Stimulated activated CD4-positive, alpha-beta T cell treated with anti-CD3 and anti-CD28 coated beads, Interleukin-12 subunit alpha, Interleukin-12 subunit beta, amount 100 ng/mL, for 4 hours (primary cell): ENCODE measurements around the gene SNX25.
"Not testable (repeated sequence)": the region's sequence is repeated elsewhere in the genome, so short reads cannot be mapped to it uniquely, and the experiment has no call there.

Experiments
- DNase-seq: peaks from one replicate; pipeline ENCODE4 v3.0.0-alpha.2; 2020

The SNX25 gene

DNA sequence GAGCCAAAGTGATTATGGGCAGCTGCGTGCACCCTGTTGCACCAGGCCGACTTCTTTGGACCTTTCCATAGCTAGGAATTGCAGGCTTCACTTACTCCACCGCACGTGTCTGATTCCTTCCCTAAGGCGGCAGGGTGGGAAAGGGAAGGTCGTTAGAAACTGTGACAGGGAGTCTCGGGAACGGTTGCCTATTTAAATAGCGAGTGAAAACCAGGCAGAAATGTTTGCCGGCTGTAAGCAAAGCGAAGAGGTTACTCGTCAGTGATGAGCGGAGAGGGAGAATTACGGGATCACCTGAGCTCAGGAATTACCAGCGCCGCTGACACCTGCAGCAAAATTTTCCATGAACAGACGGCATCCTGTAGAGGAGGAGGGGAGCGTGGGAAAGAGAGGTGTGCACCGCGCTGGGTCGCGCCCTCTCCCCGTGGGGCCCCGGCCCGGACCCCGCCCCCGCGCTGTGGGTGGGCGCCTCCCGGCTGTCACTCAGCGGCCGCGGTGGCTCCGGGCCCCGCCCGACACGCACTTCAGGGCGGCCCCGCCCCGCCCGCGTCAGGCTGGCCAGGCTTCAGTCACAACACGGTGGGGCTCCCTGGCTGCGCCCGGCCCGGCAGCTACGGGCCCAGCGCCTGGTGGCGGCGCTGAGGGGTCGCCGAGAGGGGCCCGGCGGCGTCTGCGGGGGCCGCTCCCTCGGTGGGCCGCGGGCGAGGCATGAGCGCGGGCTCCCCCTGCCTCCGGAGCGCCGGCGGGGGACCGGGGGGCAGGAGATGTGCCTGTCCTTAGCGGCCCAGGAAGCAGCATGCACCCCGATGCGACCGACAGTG lies at the start of gene SNX25:
Gene SNX25 (plus strand): TSS at position 568 of the 821 bp plus-strand sequence. CDS start 229 bp downstream, at position 797.
- peak; percentile 88 for DNase-seq

DNA sequence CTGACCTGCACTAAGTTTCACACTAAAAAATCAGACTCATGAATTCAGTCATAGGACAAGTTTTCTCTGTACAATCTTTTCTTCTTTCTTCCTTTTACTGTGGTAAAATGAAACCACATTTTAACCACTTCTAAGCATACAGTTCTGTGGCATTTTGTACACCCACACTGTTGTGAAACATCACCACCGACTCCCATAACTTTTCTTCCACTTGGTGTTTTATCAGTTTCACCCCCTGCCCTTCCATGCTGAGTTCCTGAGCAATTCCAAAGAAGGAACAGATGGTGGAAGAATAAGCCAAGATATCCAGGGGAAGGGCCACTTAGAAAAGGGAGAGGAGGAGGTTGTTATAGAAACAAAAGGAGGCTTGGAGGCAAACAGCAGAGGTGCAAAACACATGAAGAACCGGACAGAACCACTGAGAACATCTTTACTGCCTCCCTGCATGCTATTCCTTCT lies 43.8 kb upstream of the SNX25 start:
- DNase-seq, result no peak

DNA sequence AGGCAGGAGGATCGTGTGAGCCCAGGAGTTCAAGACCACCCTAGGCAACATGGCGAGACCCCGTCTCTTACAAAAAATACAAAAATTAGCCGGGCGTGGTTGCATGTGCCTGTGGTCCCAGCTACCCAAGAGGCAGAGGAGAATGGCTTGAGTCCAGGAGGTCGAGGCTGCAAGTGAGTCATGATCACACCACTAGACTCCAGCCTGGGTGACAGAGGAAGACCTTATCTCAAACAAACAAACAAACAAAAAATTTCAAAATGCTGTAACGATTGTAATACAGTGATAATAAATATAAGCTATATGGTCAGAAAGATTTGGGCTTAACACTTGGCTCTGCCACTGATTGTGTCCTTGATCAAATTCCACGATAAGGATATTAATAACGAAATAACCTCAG lies 42.2 kb upstream of the SNX25 start:
- no peak for DNase-seq

DNA sequence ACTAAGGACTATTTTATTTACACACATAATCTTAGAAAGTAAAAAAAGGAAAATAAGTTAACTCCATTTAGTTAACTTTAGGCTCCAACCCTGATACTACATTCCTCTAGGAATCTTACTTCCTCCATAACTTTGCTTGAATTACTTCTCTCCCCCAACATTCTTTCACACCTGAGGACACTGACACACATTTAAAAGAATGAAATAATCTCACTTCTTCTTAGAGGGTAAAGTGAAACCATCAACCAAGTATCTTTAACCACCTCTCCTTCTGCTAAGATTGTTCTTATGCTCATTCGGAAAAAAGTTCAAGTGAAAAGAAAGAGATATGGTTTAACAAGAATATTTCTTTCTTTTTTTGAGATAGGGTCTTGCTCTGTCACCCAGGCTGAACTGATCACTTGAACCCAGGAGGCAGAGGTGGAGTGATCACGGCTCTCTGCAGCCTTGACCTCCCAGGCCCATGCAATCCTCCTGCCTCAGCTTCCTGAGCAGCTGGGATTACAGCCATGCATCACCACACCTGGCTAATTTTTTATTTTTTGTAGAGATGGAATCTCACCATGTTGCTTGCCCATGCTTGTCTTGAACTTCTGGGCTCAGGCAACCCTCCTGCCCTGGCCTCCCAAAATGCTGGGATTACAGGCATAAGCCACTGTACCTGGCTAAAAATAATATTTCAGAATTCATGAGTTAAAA lies 37.9 kb upstream of the SNX25 start:
- no peak for DNase-seq

DNA sequence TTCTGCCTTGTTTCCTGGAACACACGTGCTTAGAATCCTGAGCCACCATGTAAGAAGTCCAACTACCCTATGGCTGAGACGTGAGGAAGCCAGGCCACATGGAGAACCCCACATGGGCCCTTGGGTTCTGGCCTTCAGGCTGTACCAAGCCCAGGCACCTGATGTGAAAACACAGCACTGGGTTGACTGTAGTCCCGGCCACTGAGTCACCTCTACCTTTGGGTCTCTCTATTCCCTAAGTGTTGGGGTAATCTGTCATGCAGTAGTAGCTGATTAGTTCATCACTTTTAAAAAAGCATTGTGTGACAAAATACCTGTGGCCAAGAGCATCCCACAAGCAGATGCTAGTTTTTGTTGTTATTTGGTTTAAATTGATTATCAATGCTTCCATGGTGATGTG lies 29.9 kb upstream of the SNX25 start:
- no peak for DNase-seq

DNA sequence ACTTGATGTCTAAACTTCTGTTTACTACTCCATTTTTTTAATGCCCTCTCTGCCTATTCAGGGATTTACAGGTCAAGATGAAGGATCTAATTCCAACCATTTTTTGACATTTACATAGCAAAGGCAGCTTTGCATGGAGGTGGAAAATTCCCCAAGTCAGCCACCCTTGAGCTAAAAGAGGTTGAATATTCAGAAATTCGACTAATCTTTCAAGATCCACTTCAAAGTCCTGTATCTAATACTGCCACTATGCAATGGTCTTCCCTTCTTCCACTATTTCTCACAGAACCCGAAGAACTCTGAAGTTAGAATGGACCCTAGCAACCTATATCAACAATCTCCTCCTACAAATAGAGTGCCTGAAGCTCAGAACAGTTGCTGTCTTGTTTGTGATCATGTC lies 27.2 kb upstream of the SNX25 start:
- no peak for DNase-seq

DNA sequence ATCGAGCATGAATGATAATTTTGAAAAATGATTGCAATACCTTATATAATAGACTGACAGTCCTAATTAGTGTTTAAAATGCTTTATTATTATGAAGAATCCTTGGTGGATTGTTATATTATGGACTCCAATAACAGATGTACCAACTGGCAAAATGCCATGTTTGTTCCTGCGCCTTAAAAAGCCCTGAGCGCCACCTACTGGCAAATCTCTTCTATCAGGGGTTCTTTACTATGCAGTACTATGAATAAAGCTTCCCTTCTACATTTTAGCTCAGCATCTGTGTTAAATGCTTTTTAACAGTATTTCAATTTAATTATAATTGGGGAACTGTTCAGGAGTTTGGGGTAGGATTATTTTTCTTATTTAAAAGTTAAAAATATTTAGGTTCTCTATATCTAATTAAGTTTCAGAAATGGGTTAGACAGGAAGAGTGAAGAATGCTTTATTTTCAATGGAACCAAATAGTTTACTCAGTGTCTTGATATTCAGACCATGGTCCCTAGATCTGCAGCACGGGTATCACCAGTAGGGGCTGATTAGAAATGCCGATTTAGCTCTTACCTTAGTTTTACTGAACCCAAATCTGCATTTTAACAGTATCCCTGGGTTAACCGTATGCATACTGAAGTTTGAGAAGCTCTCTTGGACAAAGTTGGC lies 25.6 kb upstream of the SNX25 start:
- peak; percentile 67 for DNase-seq

DNA sequence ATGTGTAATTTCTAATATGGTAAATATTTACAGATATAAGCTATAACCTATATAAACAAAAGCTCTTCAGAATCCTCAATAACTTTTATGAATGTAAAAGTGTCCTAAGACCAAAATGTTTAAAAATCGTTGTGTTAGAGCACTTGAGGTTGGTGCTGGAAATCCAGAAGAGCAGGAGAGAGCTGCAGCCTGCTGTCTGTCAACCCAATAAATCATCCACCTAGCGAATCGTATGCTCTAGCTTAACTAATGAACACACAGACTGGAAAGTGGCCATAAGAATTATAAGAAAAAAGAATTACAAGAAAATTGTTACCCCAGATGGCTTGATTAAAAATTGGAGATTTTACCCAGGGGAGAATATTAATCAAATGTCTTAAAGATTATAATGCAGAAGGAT lies 22.6 kb upstream of the SNX25 start:
- DNase-seq, result no peak

DNA sequence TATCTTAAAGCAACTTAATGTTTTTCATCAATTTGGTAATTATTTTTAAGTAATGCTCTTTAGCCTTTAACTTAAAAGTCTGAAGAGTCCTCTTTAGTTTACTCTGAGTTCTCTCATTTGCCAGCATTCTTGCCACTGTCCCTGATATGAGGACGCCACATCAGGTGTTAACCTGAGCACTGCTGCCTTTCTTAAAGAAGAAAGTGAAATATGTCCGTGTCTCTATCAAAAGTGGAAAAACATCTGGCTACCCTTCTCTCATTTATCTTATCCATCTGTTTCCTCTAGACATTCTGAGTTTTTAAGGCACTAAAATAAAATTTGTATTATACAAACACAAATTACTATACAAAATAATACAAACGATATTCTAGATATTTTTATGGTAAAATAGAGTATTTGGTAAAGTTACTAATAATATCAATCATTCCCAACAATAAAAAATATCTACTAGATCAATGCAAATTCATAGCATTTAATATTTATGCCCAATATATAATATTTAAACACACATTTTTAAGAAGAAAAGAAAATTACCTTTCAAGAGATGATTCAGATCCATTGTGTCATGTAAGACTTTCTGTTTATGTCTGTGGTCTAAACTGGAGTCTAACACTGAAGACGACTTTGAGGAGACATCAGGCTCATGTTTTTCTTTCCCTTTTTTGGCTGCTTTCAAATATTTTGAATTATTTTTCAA lies 19.6 kb upstream of the SNX25 start:
- DNase-seq, result no peak

DNA sequence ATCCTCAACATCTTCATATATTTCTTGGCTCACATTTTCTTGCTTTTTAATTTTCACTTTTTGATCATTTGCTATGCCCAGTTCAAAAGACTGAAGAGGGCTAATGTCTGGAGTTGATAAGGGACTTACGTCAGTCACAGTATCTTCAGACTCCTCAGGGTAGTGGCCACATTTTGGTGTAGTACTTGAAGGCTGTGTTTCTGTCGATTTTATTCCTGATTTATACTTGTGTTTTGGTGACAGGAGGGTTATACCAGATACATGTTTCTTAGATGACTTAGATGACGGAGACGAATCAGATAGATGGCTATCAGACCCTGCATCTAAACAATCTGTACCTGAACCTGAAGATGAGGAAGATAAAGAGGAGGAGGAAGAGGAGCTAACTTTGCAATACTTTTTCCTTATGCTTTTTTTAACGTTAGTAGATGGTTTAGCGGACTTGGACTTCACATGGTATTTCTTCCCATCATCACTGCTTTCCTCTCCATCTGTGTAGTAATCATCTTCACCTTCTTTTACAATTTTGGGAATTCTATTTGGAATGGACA lies 19.0 kb upstream of the SNX25 start:
- DNase-seq, result no peak

DNA sequence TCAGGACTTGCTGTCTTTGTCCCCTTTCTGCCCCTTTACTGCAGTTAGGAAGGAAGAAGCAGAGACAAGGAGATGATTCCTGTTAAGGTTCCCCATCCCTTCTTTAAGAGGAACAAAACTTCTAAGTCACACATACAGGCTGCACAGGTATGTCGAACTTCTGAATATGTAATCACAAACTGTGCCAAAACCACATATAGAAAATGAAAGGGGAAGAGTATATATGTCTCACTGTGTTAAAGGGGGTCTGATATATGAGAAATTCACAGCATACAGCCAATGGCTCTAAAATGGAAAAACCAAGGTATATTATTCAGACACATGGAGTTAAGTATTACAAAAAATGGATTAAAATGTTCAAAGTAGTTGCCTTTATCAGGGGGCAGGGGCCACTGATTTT lies 17.3 kb upstream of the SNX25 start:
- DNase-seq, result no peak

DNA sequence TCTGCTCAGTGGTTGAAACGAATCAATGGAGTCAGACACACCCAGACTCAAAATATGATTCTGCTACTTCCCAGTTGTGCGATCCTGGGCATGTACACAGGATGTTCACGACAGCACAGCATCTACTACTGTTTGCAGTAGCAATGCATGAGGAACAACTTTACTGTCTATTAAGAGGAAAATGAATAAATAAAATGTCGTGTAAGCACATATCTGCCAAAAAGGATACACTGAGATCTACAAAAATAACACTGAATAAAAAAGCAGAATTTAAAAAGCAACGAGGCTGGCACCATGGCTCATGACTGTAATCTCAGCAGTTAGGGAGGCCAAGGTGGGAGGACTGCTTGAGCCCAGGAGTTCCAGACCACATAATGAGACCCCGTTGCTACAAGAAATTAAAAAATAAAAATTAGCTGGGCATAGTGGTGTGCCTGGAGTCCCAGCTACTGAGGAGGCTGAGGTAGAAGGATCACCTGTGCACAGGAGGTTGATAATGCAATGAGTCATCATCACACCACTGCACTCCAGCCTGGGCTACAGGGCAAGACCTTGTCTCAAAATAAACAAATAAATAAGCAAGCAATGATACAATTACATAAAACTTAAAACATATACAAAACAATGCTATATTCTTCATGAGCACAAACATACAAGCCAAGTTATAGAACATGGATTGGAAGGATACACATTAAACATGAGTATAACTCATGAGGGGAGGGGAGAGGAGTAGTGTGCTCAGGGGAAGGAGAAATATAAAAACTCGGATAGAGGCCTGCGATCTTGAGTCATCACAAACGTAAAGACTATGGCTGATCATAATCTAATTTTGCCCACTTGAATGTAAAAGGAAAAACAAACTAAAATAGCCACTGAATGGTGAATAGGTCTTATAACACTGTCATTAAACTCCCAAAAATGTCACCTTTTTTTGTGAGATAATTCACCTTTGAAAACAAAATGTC lies 14.2 kb upstream of the SNX25 start:
- DNase-seq, result no peak

DNA sequence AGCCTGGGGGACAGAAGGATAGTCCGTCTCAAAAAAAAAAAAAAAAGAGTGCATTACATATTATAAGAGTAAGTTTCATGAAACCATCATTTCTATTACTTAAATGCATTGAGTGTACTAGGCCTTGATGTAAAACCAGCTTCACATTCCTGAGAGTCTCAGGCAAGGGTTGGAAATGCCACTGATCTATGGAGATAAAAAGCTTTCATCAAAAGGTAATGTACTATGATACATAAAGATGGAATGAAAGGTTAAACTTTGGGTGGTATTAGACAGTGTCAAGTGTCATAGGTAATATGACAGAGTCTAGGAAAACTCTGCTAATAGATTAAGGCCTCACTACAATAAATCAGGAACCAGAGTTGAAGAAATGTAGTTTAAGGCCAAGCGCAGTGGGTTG lies 13.0 kb upstream of the SNX25 start:
- no peak for DNase-seq

DNA sequence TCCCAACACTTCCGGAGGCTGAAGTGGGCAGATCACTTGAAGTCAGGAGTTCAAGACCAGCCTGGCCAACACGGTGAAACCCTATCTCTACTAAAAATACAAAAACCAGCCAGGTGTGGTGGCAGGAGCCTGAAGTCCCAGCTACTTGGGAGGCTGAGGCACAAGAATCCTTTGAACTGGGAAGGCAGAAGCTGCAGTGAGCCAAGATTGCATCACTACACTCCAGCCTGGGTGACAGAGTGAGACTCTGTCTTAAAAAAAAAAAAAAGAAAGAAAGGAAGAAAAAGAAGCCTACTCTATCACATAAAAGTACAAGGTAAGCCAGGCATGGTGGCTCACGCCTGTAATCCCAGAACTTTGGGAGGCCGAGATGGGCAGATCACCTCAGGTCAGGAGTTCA lies 11.2 kb upstream of the SNX25 start:
- not testable (repeated sequence) for DNase-seq

DNA sequence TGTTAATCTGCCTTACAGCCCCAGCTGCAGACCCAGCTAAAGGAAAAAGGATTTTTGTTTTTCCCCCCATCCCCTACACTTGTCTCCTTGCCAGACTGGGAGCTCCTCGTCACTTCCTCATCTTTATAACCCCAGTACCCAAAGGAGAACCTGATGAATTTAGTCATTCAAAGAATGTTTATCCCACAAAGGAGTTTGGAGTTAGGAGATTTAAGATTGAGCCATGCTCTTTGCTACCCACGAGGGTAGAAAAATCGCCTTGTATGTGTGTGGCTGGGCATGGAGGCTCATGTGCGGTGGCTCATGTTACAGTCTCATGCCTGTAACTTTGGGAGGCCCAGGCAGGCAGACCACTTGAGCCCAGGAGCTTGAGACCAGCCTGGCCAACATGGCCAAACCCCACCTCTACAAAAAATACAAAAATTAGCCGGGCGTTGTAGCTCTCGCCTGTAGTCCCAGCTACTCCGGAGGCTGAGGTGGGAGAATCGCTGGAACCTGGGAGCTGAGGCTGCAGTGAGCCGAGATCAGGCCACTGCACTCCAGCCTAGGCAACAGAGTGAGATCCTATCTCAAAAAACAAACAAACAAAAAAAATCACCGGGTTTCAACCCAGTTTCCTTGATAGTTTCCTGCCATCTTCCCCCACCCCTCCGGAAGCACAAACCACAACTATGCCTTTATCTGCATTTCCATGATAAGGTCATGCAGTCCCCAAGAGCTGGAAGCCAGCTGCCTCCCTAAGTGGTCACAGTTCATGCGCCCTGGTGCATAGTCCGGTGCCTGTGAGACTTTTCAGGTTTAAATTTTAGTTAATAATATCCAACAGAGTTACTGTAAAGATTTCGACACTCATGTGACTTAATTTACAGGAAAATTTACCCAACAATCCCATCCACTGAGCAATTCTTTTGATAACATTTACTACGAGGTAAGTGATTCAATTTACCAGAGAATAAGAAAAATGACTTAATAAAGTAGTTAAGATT lies 7.1 kb upstream of the SNX25 start:
- no peak for DNase-seq

DNA sequence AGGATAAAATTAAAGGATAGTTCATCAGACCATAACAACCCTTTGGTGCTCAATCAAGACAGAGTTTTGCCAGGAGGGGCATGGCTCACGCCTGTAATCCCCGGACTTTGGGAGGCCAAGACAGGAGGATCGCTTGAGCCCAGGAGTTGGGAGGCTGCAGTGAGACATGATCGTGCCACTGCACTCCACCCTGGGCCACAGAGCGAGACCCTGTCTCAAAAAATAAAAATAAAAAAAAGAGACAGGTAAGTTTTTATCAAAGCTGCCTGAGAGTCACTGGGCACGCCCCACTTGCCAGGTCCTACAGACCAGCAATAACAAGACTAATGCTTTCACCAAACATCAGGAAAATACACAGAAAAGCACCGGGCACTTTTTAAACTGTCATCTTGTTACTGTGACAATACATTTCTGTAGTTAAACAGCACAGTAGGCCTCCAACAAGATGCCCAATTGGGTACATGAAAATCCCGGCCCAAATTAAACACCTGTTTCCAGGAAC lies 6.4 kb upstream of the SNX25 start:
- no peak for DNase-seq

DNA sequence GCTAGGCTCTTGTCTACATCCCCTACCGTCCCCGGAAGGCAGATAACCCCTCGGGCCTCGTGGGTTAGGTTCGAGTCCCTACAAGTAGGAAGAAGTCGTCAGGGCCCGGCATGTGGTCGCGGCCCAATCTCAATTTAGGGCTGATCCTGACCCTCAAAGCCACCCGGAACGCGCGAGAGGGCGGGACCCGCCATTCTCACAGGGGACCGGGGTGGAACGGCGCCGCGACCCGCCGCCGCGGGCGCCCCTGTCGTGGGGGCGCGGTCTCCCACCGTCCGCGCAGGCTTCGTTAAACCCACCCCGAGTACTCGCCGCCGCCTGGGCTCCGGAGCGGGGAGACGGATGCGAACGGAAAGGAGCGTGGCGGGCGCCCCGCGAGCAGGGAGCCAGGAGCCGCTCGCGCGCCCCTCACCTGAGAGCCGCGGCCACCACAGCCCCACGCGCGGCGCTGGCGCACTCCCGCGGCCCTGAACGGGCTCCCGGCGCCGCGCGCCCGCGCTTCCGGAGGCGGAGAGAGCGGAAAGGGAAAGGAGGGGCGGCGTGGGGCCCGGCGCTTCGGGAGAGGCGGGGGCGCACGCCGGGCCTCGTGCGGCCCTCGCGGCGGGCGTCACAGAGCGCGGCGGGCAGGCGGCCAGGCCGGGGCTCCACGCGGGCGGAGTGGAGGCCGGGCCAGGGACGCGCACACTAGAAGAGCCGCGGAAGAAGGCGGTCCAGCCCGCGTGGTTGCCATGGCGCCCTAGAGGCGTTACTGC lies 5.7 kb upstream of the SNX25 start, which contains the start of gene CFAP97:
Gene CFAP97 (minus strand): TSS at position 515 of the 752 bp plus-strand sequence. CDS start 12,804 bp downstream, outside the sequence.
- DNase-seq, result peak; percentile 77

DNA sequence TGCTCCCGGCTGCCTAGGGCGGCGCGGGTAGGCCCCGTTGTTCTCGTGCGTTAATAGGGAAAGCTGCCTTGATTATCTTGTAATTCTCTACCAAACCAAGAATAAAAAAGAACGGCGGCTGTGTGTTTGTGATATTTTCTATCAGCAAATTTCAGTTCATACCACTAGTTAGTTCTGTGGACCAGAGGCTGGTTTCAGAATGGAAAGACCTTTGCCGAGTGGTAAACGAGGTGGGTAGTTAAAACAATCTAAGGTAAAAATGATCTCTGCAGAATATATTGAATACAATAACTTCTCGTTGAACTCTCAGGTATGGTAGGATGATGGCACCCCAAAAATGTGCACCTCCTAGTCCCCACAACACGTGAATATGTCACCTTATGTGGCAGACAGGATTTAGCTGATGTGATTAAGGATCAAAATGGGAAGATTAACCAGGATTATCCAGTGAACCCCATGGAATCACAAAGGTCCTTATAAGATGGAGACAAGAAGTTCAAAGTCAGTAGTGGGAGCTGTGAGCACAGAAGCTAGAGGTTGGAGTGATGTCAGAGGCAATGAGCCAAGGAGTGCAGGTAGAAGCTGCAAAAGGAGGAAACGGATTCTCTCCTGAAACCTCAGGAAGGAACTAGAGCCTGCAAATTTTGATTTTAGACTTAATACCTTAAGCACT lies 5.0 kb upstream of the SNX25 start:
- DNase-seq, result no peak

DNA sequence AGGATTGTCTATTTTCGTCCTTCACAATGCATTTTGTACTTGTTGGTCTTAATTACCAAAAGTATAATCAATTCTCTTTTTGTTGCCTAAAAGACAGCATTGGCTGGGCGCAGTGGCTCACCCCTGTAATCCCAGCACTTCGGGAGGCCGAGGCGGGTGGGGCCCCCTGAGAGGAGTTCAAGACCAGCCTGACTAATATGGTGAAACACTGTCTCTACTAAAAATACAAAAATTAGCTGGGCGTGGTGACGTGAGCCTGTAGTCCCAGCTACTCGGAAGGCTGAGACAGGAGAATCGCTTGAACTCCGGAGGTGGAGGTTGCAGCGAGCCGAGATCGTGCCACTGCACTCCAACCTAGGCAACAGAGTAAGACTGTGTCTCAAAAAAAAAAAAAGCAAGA lies 4.3 kb upstream of the SNX25 start:
- DNase-seq, result not testable (repeated sequence)
